NCI-H2227 (cell line): ENCODE measurements around the gene EFNA5.

Experiments used
- DNase-seq: peaks from one replicate; lab custom pipeline; 2025; ENCODE audit not compliant: unreplicated experiment; lab: John Stamatoyannopoulos, UW

The EFNA5 gene

GRCh38 chr5:107604990-107605389, 65.7 kb downstream of the EFNA5 start:
- no peak for DNase-seq

- no peak for DNase-seq
These were observed 66.4 kb downstream of the EFNA5 start for GRCh38 chr5:107604146-107604910.

GRCh38 chr5:107603349-107603748, 67.4 kb downstream of the EFNA5 start:
- DNase-seq: no peak

- DNase-seq: no peak
These were observed 67.8 kb downstream of the EFNA5 start for GRCh38 chr5:107602896-107603295.

GRCh38 chr5:107601076-107601475, 69.7 kb downstream of the EFNA5 start:
- no peak for DNase-seq

GRCh38 chr5:107598958-107599357, 71.8 kb downstream of the EFNA5 start:
- DNase-seq: no peak

GRCh38 chr5:107597803-107598202, 72.9 kb downstream of the EFNA5 start:
- no peak for DNase-seq

GRCh38 chr5:107597247-107597646, 73.5 kb downstream of the EFNA5 start:
- no peak for DNase-seq

GRCh38 chr5:107594253-107595045, 76.3 kb downstream of the EFNA5 start:
- DNase-seq: no peak

- DNase-seq: no peak
These were observed 77.7 kb downstream of the EFNA5 start for GRCh38 chr5:107593009-107593408.

GRCh38 chr5:107592515-107592914, 78.2 kb downstream of the EFNA5 start:
- DNase-seq: peak; percentile 5

GRCh38 chr5:107590686-107591085, 80.1 kb downstream of the EFNA5 start:
- no peak for DNase-seq

- no peak for DNase-seq
These were observed 81.1 kb downstream of the EFNA5 start for GRCh38 chr5:107589520-107590193.

GRCh38 chr5:107582625-107583024, 88.1 kb downstream of the EFNA5 start:
- no peak for DNase-seq

- no peak for DNase-seq
These were observed 89.6 kb downstream of the EFNA5 start for GRCh38 chr5:107580889-107581820.

- DNase-seq: no peak
These were observed 92.6 kb downstream of the EFNA5 start for GRCh38 chr5:107578051-107578635.

GRCh38 chr5:107577394-107577950, 93.3 kb downstream of the EFNA5 start:
- DNase-seq: no peak

- no peak for DNase-seq
These were observed 93.9 kb downstream of the EFNA5 start for GRCh38 chr5:107576736-107577393.

GRCh38 chr5:107576155-107576554, 94.6 kb downstream of the EFNA5 start:
- no peak for DNase-seq
